PC-9 (cell line): ENCODE measurements around the gene PVALEF. TPM values are rescaled to one million over a fixed set of nuclear protein-coding genes. Genes with fewer than 3 reads are reported as not detected.
"Not testable (repeated sequence)": the region's sequence is repeated elsewhere in the genome, so short reads cannot be mapped to it uniquely, and the experiment has no call there.

Experiments used
- BruUV-seq: library from RNA; stranded (reverse); fragments of 400-500 nt; replicated peaks from 2 replicates; lab custom pipeline; 2021; lab: Mats Ljungman, UMichigan
- CTCF ChIA-PET: fragments of 300-600 bp; sonication (Branson Sonifier 250); formaldehyde crosslinking; loops from one replicate; lab custom pipeline; 2022; ENCODE audit warnings: antibody characterized with exemption; lab: Charles Lee
- POLR2A ChIA-PET: fragments of 300-600 bp; sonication (Branson Sonifier 250); formaldehyde crosslinking; loops from one replicate; lab custom pipeline; 2022; ENCODE audit warnings: antibody characterized with exemption; ENCODE audit not compliant: unreplicated experiment; lab: Charles Lee
- DNase-seq, 2 experiments: peaks; one replicate each; pipeline versions ENCODE4 v3.0.0 to v3.0.0-alpha.2; 2015 to 2022; ENCODE audit warnings: mixed read lengths in 1 of 2
- H2AFZ ChIP-seq: fragments of 200-600 bp; sonication (generic); 2 replicates; pipeline ENCODE4 v1.8.1; 2017; ENCODE audit warnings: antibody characterized with exemption
- H3F3A ChIP-seq: fragments of 200-600 bp; sonication (generic); 2 replicates; pipeline ENCODE4 v1.8.1; 2017; ENCODE audit warnings: antibody characterized with exemption, mild to moderate bottlenecking, low read depth; ENCODE audit not compliant: insufficient read depth
- H3K27ac ChIP-seq: fragments of 200-600 bp; sonication (generic); 2 replicates; pipeline ENCODE4 v1.6.1; 2016; ENCODE audit warnings: mixed run types
- H3K27me3 ChIP-seq: fragments of 200-600 bp; sonication (generic); 2 replicates; pipeline ENCODE4 v1.6.1; 2016; ENCODE audit warnings: low read depth, mixed run types; ENCODE audit not compliant: insufficient read depth
- H3K36me3 ChIP-seq: fragments of 200-600 bp; sonication (generic); 2 replicates; pipeline ENCODE4 v1.6.1; 2016; ENCODE audit warnings: low read depth, mixed run types
- H3K4me1 ChIP-seq: fragments of 200-600 bp; sonication (generic); replicated peaks from 2 replicates; pipeline ENCODE4 v1.6.1; 2016; ENCODE audit warnings: mixed run types; ENCODE audit not compliant: insufficient read depth
- H3K4me2 ChIP-seq: fragments of 200-600 bp; sonication (generic); 2 replicates; pipeline ENCODE4 v1.6.1; 2017; ENCODE audit warnings: mixed run types
- H3K4me3 ChIP-seq: fragments of 200-600 bp; sonication (generic); 2 replicates; pipeline ENCODE4 v1.6.1; 2016; ENCODE audit warnings: mixed run types
- H3K79me2 ChIP-seq: fragments of 200-600 bp; sonication (generic); 2 replicates; pipeline ENCODE4 v1.6.1; 2017; ENCODE audit warnings: low read depth, mixed run types
- H3K9me2 ChIP-seq: fragments of 200-600 bp; sonication (generic); 2 replicates; pipeline ENCODE4 v1.8.1; 2017; ENCODE audit warnings: mild to moderate bottlenecking; ENCODE audit not compliant: insufficient read depth
- H3K9me3 ChIP-seq: fragments of 200-600 bp; sonication (generic); 2 replicates; pipeline ENCODE4 v1.8.1; 2016; ENCODE audit warnings: low read depth; ENCODE audit not compliant: insufficient read depth
- H4K20me1 ChIP-seq: fragments of 200-600 bp; sonication (generic); 2 replicates; pipeline ENCODE4 v1.8.1; 2017; ENCODE audit not compliant: insufficient read depth
- CTCF ChIP-seq: fragments of 200-600 bp; sonication (generic); conservative IDR thresholded peaks from 2 replicates; pipeline ENCODE4 v1.6.1; 2017; ENCODE audit warnings: mixed run types, antibody characterized with exemption, mild to moderate bottlenecking, moderate library complexity
- EZH2 ChIP-seq: fragments of 200-600 bp; sonication (generic); IDR thresholded peaks from 2 replicates; pipeline ENCODE4 v1.8.0; 2017; ENCODE audit warnings: antibody characterized with exemption, low read depth
- intact Hi-C: fragments of 100-400 bp; cut with micrococcal nuclease; formaldehyde crosslinking; loops from one replicate; pipeline ENCODE4 v1.10.0; 2022; ENCODE audit not compliant: unreplicated experiment
- total RNA-seq: library from RNA; stranded (reverse); gene quantifications from 2 replicates; pipeline ENCODE4 v1.2.3, GENCODE V29; 2021

Gene PVALEF
- total RNA-seq, 1 experiment from 2014 or later: not detected

GRCh38 chr17:81143200-81143527 lies 22.1 kb upstream of the PVALEF start:
- no peak for DNase-seq
- H3K9me2 ChIP-seq: no peaks in the 10 kb centered on the region
- H2AFZ ChIP-seq: no peak overlapping the region
- no TSS peak for BruUV-seq
- intact Hi-C loops: loop anchor here (5.0 kb wide), 1 partner anchor 59 kb away; no protein-coding TSS in a partner anchor
- H3K36me3 ChIP-seq: no peaks in the 10 kb centered on the region
- no peak overlapping the region for H3K27ac ChIP-seq
- H3K4me3 ChIP-seq: no peak overlapping the region
- H3K27me3 ChIP-seq: no peaks in the 10 kb centered on the region
- H3K9me3 ChIP-seq: no peaks in the 10 kb centered on the region
- no peaks in the 10 kb centered on the region for H3K4me1 ChIP-seq
- H3K79me2 ChIP-seq: no peaks in the 10 kb centered on the region
- H4K20me1 ChIP-seq: no peaks in the 10 kb centered on the region
- ChIA-PET POLR2A (interaction anchor here (0.6 kb wide), 1 partner anchor 365 kb away, joined by 11 read pairs; no protein-coding TSS in a partner anchor), CTCF (interaction anchor here (0.6 kb wide), 1 partner anchor 549 kb away, joined by 3 read pairs; no protein-coding TSS in a partner anchor)
- H3K4me2 ChIP-seq: no peak overlapping the region
- TF ChIP-seq EZH2 (no peak), CTCF (no peak)
- H3F3A ChIP-seq: no peaks in the 10 kb centered on the region

DNA sequence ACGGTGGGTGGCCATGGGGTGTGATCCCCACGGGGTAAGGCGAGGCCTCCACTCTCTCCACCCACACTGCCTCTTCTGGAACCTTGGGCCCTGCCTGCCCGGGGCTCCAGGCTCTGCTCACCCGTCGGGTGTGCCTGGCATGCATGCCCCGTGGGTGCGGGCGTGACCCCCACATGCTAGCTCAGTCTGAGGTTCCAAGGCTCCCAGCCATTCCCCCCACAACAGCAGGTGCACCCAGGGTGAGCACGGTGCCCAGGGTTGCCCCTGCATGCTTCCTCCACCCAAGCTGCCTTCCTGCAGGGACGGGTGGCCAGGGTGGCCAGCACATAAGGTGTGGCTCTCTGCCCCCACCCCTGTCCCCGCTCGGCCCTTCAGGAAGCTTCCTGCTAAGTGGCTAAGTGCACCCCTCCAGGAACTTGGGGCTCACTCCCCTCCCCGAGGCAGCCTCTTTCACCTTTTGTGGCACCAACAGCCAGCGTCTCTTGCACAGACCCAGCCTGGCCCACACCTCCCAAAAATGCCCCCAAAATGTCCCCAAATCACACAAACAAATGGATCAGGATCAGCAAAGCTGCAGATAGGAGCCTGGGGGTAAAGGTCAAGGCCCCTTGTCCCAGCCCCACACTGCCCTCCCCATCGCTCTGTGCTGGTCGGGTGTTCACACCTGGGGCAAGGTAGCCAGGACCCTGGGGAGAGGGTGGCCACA lies 21.4 kb upstream of the PVALEF start:
- no peak for TF ChIP-seq CTCF
- TF ChIP-seq EZH2: no peak
- H3K9me2 ChIP-seq: no peaks in the 10 kb centered on the region
- no peaks in the 10 kb centered on the region for H3K36me3 ChIP-seq
- H3F3A ChIP-seq: no peaks in the 10 kb centered on the region
- BruUV-seq: no TSS peak
- no peak overlapping the region for H2AFZ ChIP-seq
- intact Hi-C loops: loop anchor here (5.0 kb wide), 1 partner anchor 58 kb away; no protein-coding TSS in a partner anchor
- H3K4me2 ChIP-seq: no peak overlapping the region
- DNase-seq: no peak
- H3K4me1 ChIP-seq: no peaks in the 10 kb centered on the region
- no peak overlapping the region for H3K4me3 ChIP-seq
- ChIA-PET POLR2A (no interaction called here), CTCF (interaction anchor here (0.6 kb wide), 1 partner anchor 548 kb away, joined by 3 read pairs; no protein-coding TSS in a partner anchor)
- H3K27me3 ChIP-seq: no peaks in the 10 kb centered on the region
- H4K20me1 ChIP-seq: no peaks in the 10 kb centered on the region
- H3K9me3 ChIP-seq: no peaks in the 10 kb centered on the region
- H3K27ac ChIP-seq: no peak overlapping the region
- H3K79me2 ChIP-seq: no peaks in the 10 kb centered on the region

- Histone ChIP-seq H3K27ac (no peak overlapping the region), H2AFZ (no peak overlapping the region), H3K9me3 (no peaks in the 10 kb centered on the region), H3K27me3 (no peaks in the 10 kb centered on the region), H3K4me2 (no peak overlapping the region), H3K4me3 (no peak overlapping the region), H3K79me2 (no peaks in the 10 kb centered on the region), H3K9me2 (no peaks in the 10 kb centered on the region), H3K4me1 (no peaks in the 10 kb centered on the region), H3F3A (no peaks in the 10 kb centered on the region), H4K20me1 (no peaks in the 10 kb centered on the region), H3K36me3 (no peaks in the 10 kb centered on the region)
- intact Hi-C loops: loop anchor here (5.0 kb wide), 1 partner anchor 58 kb away; no protein-coding TSS in a partner anchor
- ChIA-PET CTCF (no interaction called here), POLR2A (no interaction called here)
- TF ChIP-seq EZH2: no peak
- no peak for TF ChIP-seq CTCF
- no peak for DNase-seq
- BruUV-seq: no TSS peak
These were observed 20.9 kb upstream of the PVALEF start for GRCh38 chr17:81144423-81144781.

- H3K4me1 ChIP-seq, POLR2A ChIA-PET, CTCF ChIA-PET: not testable (repeated sequence)
These were observed 19.1 kb upstream of the PVALEF start for GRCh38 chr17:81146208-81146607.

More at GRCh38 chr17:81146208-81146607, 19.1 kb upstream of the PVALEF start:
- H3K9me3 ChIP-seq, H4K20me1 ChIP-seq, H3K9me2 ChIP-seq, H2AFZ ChIP-seq, H3K36me3 ChIP-seq, H3K27ac ChIP-seq, H3K4me3 ChIP-seq, H3F3A ChIP-seq, H3K27me3 ChIP-seq, BruUV-seq, DNase-seq, intact Hi-C loops, H3K4me2 ChIP-seq, H3K79me2 ChIP-seq: not testable (repeated sequence)
